ENCODE results near the gene TRMU.
A peak's percentile ranks its signal among the peaks of the same experiment; 100 is the strongest.

The TRMU gene

DNA sequence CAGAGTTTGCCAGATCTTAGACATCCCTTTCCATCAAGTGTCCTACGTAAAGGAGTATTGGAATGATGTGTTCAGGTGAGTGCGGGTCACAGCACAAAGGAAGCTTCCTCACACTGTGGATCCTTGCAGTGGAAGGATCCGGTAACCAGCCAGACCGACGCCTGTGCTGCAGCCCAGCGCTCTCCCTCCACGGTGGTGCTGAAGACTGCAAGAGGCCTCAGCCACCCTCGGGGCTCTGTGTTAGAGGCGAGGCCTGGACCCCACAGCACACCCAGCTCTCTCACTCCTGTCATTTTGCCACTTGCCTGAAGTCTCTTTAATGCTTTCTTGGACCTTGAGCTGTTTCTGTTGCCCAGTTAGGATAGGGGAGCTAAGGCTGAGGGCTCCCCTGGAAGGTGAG, 2.4 kb downstream of the TRMU start:
- DNase-seq = no peak

- DNase-seq = no peak
Measured at GRCh38 chr22:46338636-46339035, 3.1 kb downstream of the TRMU start.

- DNase-seq = no peak
Measured at GRCh38 chr22:46339956-46340355, 4.4 kb downstream of the TRMU start.

DNA sequence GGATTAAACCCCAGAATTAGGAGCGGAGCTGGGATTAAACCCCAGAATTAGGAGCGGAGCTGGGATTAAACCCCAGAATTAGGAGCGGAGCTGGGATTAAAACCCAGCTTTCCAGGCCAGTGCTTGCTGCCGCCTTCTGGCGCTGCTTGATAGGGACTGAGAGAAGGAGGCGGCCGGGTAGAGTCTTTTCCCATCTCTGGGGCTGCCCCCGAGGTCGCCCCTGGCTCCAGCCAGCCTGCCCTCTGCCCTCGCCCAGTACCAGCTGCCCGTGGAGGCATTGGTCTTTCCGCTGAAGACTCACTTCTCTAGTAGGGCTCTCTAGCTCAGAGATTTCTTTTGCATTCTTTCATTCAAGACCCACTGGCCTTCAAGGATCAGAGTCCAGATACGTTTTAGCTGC, 5.2 kb downstream of the TRMU start:
- DNase-seq = no peak

DNA sequence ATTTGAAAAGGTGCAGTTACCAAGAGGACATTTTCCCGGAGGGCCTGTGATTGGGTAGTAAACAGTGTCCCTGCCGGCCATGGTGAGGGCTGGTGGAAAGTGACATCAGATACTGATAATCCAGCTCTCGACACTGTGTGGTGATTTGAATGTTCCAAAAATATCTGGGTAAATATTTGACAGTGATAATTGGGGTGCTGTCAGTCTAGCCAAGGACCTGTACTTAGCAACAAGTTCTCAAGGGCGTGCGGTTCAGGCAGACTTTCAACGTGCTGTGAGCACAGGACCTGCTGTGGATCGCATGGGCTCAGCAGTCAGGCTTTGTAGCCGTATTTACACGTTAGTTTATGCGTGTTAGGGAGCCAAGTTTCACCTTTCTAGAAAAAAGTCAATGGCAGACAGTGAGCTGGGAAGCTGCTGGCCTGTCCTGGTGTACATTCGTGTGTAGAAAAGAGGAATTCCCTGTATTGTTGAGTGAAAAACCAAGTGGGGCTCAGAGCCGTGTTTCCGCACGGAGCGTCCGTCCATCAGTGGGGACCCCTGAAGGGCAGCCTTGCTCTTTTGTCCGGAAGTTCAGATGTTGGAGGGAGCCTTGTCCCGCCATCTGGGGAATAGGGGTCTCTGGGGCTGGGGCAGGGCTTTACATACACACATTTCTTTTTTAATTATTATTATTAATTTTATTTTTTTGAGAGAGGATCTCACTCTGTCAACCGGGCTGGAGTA, 11.3 kb downstream of the TRMU start:
- DNase-seq = no peak

DNA sequence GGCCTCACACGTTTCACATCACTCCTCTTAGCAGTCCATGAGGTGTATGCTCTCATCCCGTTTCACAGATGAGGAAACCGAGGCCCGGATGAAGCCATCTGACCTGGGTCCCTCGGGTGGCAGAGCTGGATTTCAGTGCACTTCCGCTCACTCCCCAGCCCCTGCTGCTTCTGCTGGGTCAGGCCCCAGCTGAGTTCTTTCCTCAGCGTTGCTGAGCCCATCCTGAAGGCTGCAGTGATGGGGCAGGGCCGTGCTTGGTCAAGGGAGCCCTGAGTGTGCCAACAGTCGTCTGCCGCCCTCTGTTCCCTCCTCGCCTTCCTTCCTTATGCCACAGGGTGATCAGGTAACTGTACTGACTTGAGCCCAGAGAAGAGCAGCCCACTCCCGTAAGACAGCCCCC, 12.1 kb downstream of the TRMU start:
- no peak for DNase-seq

- no peak for DNase-seq
Measured at GRCh38 chr22:46348099-46348695, 12.7 kb downstream of the TRMU start.

DNA sequence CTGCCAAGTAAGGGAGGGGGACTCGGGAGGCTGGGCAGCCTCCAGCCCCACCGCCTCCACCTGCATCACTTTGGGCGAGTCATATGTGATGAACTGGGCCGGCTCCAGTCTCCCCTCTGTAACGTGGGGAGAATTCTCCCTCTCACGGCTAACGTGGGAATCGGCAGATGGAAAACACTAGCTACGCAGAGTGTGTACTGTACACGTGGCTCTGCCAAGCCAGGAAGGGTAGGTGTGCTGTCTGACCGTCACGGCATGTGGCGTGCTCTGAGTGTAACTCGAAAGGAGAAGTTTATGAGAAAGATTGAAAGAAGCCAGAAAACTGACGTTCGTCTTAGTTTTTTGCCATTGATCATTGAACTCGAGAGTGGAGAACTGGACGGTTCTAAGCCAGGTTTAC, 13.7 kb downstream of the TRMU start:
- no peak for DNase-seq

GRCh38 chr22:46349681-46350080, 14.2 kb downstream of the TRMU start:
- DNase-seq = no peak

- no peak for DNase-seq
Measured at GRCh38 chr22:46350121-46350520, 14.6 kb downstream of the TRMU start.

- DNase-seq = no peak
Measured at GRCh38 chr22:46350646-46351045, 15.1 kb downstream of the TRMU start.

GRCh38 chr22:46351131-46351735, 15.7 kb downstream of the TRMU start:
- no peak for DNase-seq

GRCh38 chr22:46351767-46352166, 16.3 kb downstream of the TRMU start:
- no peak for DNase-seq

DNA sequence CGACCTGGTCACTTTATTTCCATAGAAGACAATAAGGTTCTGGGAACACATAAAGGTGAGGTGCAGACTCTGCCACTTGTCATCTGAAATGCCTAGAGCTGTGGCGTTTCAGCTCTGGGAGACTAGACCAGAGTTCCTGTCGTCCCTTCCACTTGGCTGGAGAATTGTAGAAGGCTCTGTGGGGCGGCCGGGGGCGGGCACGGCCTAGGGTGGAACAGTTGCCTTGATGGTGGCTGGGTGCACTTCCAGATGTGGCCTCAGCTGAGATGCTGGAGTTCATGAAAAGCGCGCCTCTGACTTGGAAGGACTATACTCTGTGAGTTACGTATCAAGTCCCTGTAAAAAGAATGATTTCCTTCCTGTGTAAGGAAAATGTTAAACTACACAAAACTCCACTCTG, 16.8 kb downstream of the TRMU start:
- DNase-seq = no peak

DNA sequence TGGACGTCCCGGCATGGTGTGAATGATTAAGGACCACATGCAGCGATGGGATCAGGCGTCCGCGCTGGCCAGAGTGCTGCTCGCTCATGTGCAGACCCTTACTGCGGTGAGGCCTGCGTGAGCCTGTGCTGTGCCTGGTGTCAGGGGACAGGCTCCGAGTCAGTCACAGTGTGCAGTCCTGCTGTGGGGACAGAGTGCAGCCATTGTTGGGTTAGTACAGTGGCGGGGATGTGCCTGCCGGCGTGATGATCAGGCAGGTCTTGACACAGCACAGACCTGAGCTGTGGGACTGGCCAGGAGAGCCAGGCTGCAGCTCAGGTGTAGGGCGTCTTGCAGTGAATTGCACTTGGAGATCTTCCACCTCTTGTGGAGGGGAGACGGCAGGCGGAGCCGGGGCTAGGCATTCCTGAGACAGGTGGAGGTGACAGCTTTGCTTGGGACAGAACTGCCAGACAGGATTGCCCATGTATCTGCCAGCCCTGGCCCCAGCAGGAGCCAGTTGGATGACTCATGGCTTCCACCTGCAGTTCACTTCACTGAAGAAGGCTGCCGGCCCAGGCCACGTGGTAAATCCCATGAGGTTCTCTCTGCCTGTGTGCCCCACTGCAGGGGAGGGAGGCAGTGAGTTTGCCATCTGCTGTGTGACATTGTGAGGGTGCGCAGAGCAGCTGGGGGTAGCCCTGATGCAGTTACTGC, 17.3 kb downstream of the TRMU start:
- peak; percentile 12 for DNase-seq

DNA sequence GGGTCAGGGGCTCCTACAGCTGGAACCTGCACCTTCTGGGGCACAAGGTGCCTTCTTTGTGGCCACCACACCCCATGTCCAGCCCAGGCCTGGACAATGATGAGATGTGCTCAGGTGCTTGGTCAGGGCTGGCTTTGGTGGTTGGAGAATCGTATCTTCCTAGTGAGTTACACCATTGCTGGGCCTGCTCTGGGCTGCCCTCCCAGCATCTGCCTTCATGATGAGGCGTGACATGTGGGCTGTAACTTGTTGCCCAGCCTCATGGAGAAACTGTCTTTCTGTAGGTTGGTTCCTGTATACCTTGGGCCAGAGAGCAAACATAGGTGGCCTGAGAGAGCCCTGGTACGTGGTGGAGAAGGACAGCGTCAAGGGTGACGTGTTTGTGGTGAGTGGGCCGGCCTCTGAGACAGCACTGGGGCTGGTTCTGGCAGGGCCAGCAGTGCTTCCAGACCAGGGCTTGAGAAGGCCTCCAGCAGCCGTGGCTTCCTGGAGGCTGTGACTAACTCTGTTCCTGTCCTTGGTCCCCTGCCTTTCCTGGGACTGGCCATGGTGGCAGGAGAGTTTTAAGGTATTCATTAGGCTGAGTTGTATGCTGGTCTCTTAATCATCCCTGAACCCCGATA, 18.1 kb downstream of the TRMU start:
- DNase-seq = no peak

GRCh38 chr22:46354176-46354992, 18.9 kb downstream of the TRMU start:
- no peak for DNase-seq

DNA sequence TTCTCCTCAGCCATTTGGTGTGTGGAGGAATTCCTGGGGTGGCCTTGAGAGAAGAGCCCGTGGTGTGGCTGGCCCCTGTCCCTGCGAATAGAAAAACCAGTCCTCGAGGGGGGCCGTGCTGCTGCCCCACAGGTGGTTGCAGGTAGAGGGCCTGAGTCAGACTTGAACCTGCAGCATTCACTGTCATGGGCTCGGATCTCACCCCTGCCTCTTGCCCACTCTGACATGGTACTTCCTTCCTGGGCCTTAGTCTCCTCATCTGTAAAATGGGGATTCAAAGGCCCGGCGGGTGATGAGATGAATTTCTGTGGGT, 19.4 kb downstream of the TRMU start:
- no peak for DNase-seq

GRCh38 chr22:46355369-46355995, 20.0 kb downstream of the TRMU start:
- DNase-seq = no peak

DNA sequence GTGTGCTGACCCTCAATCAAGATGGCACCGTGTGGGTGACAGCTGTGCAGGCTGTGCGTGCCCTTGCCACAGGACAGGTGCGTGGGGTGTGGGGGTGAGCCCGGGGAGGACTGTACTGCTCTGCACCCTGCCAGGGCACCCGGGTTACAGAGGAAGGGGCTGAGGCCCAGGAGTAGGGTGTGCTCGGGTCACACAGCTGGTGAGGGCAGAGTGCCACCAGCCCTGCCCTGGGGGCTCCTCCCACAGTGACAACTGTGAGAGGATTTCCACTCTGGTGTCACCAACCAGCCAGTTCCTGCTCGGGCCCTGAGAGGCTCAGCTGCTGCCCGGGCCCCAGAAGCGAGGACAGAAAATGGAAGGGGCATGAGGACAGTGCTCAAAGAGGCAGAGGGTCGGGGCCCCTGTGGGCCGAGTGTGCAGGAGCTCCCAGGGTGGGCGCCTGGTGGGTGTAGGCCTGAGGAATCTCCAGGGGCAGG, 20.5 kb downstream of the TRMU start:
- DNase-seq = no peak

DNA sequence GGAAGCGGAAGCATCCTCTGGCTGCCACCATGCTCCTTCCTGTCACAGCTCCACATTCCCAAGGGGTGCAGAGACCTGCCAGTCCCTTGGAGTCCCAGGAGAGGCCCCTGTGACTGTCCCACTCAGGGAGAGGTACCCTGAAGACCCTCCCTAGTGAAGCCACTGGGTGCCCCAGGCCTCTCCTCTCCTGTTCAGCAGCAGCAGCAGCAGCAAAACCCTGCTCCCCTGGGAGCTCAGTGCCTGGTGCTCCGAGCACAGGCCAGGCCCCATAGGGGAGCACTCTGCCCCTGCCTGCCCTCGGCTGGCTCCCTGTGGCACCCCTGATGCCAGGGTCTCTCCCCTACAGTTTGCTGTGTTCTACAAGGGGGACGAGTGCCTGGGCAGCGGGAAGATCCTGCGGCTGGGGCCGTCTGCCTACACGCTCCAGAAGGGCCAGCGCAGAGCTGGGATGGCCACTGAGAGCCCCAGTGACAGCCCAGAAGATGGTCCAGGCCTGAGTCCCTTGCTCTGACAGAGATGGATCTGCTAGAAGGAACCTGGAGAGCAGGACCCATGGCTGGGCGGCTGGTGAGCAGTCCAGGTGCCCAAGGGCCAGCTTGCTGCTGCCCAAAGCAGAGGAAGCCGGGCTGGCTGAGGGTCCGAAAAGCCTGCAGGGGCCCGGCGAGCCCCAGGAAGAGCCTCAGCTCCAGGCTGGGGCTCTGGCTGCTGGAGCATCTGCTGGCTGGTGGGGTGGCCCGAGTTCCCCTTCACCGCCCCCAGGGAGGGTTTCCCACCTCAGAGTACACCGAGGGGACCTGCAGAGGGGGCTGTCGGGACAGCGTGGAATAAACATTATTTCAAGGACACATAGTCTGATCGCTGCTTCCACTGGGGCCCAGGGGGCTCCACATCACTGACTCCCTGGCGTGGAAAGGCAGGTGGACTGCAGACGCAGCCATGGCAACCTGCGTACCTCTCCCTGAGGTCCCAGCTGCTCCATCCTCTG, 21.3 kb downstream of the TRMU start:
- no peak for DNase-seq
